ENCODE results near the gene RASAL3.
"Not testable (repeated sequence)": the region's sequence is repeated elsewhere in the genome, so short reads cannot be mapped to it uniquely, and the experiment has no call there.

RASAL3 gene

GRCh38 chr19:15473821-15474220 lies 9.5 kb upstream of the RASAL3 start:
- H3K36me3 ChIP-seq (ENCODE audit: control insufficient read depth in 2 of 2, insufficient read depth in 1 of 2, low read length in 2 of 2); H3K27ac ChIP-seq (ENCODE audit: extremely low read depth, low read depth, low read length); H3K4me1 ChIP-seq (ENCODE audit: control insufficient read depth, insufficient read depth, low read length); H3K4me3 ChIP-seq (ENCODE audit: low read depth, low read length); POLR2A ChIA-PET; H3K9me3 ChIP-seq (ENCODE audit: control insufficient read depth, insufficient read depth, low read depth, low read length): not testable (repeated sequence)
- CTCF ChIA-PET: interaction anchor here (0.7 kb wide), 1 partner anchor 382 kb away, joined by 10 read pairs; no protein-coding TSS in a partner anchor
- TF ChIP-seq ZNF366 (tag by site-specific recombination; conservative IDR thresholded peaks at IDR 0.05): peak; percentile 56

GRCh38 chr19:15471639-15472101 lies 7.3 kb upstream of the RASAL3 start:
- TF ChIP-seq GLI2 (tag by site-specific recombination; IDR thresholded peaks at IDR 0.05; ENCODE audit: borderline replicate concordance, low read depth): no peak
- no peak for TF ChIP-seq IKZF3 (tag by site-specific recombination; IDR thresholded peaks at IDR 0.05)
- TF ChIP-seq ZBTB10 (tag by site-specific recombination; IDR thresholded peaks at IDR 0.05): no peak
- no peak for TF ChIP-seq ZNF391 (tag by site-specific recombination; IDR thresholded peaks at IDR 0.05; ENCODE audit: borderline replicate concordance, low read depth)
- no peak for TF ChIP-seq ZNF146 (tag by site-specific recombination; IDR thresholded peaks at IDR 0.05)
- no peak for TF ChIP-seq ZNF776 (tag by site-specific recombination; IDR thresholded peaks at IDR 0.05; ENCODE audit: borderline replicate concordance)
- TF ChIP-seq ZNF513 (tag by site-specific recombination; IDR thresholded peaks at IDR 0.05): no peak
- no peak for TF ChIP-seq ZNF843 (tag by site-specific recombination; IDR thresholded peaks at IDR 0.05)
- TF ChIP-seq ZNF747 (tag by site-specific recombination; IDR thresholded peaks at IDR 0.05): no peak
- TF ChIP-seq ZNF175 (tag by site-specific recombination; IDR thresholded peaks at IDR 0.05): no peak
- no peak for TF ChIP-seq ZNF2 (tag by site-specific recombination; IDR thresholded peaks at IDR 0.05)
- no peak for TF ChIP-seq TSHZ1 (tag by site-specific recombination; IDR thresholded peaks at IDR 0.05; ENCODE audit: borderline replicate concordance)
- no peak overlapping the region for H3K4me3 ChIP-seq (ENCODE audit: low read depth, low read length)
- H3K27ac ChIP-seq (ENCODE audit: extremely low read depth, low read depth, low read length): no peak overlapping the region
- H3K36me3 ChIP-seq (ENCODE audit: control insufficient read depth in 2 of 2, insufficient read depth in 1 of 2, low read length in 2 of 2): no peaks in the 10 kb centered on the region
- H3K9me3 ChIP-seq (ENCODE audit: control insufficient read depth, insufficient read depth, low read depth, low read length): no peaks in the 10 kb centered on the region
- no peaks in the 10 kb centered on the region for H3K4me1 ChIP-seq (ENCODE audit: control insufficient read depth, insufficient read depth, low read length)
- ChIA-PET POLR2A (no interaction called here), CTCF (no interaction called here)
